AML-193 (cell line): Measurements from ENCODE around the gene OOSP1.
"Not testable (repeated sequence)": the region's sequence is repeated elsewhere in the genome, so short reads cannot be mapped to it uniquely, and the experiment has no call there.

ENCODE experiments used
- DNase-seq, 2 experiments: peaks; one replicate each; lab custom pipeline; 2025; lab: John Stamatoyannopoulos, UW

OOSP1 gene

GRCh38 chr11:59938132-59938531 lies at the start of gene OOSP1:
Gene OOSP1, plus strand, starts transcription at chr11:59938432. Its CDS starts 23 bp downstream, at chr11:59938455.
- no peak for DNase-seq

GRCh38 chr11:59891781-59892181 lies 46.5 kb upstream of the OOSP1 start:
- no peak for DNase-seq

- no peak for DNase-seq
Measured at GRCh38 chr11:59894616-59895015, 43.6 kb upstream of the OOSP1 start.

GRCh38 chr11:59898046-59898445 lies 40.2 kb upstream of the OOSP1 start:
- DNase-seq, result no peak

- DNase-seq, result no peak
Measured at GRCh38 chr11:59898650-59899049, 39.6 kb upstream of the OOSP1 start.

GRCh38 chr11:59899532-59899931 lies 38.7 kb upstream of the OOSP1 start:
- no peak for DNase-seq

GRCh38 chr11:59900366-59901126 lies 37.7 kb upstream of the OOSP1 start:
- DNase-seq, result no peak

- no peak for DNase-seq
Measured at GRCh38 chr11:59901306-59901705, 36.9 kb upstream of the OOSP1 start.

- not testable (repeated sequence) for DNase-seq
Measured at GRCh38 chr11:59903569-59903968, 34.7 kb upstream of the OOSP1 start.

GRCh38 chr11:59918480-59918879 lies 19.8 kb upstream of the OOSP1 start:
- DNase-seq, result no peak

GRCh38 chr11:59918987-59919589 lies 19.1 kb upstream of the OOSP1 start:
- peak; percentile 51 to 75 for DNase-seq

GRCh38 chr11:59923813-59924212 lies 14.4 kb upstream of the OOSP1 start:
- no peak for DNase-seq

GRCh38 chr11:59931688-59932087 lies 6.5 kb upstream of the OOSP1 start:
- DNase-seq, result no peak

GRCh38 chr11:59938718-59939117 lies 486 bp downstream of the OOSP1 start:
- no peak for DNase-seq

- DNase-seq, result no peak
Measured at GRCh38 chr11:59939482-59939881, 1.2 kb downstream of the OOSP1 start.

- DNase-seq, result no peak
Measured at GRCh38 chr11:59941091-59941490, 2.9 kb downstream of the OOSP1 start.

GRCh38 chr11:59943997-59944714 lies 5.9 kb downstream of the OOSP1 start:
- no peak for DNase-seq

- no peak for DNase-seq
Measured at GRCh38 chr11:59944720-59945119, 6.5 kb downstream of the OOSP1 start.

- no peak for DNase-seq
Measured at GRCh38 chr11:59953463-59954218, 15.4 kb downstream of the OOSP1 start.

GRCh38 chr11:59954219-59954847 lies 16.1 kb downstream of the OOSP1 start:
- no peak for DNase-seq

GRCh38 chr11:59957094-59957493 lies 18.9 kb downstream of the OOSP1 start:
- no peak for DNase-seq
